ENCODE data around the gene KIF5B. TPM values are rescaled to one million over a fixed set of nuclear protein-coding genes. Genes with fewer than 3 reads are reported as not detected.
"Not testable (repeated sequence)": the region's sequence is repeated elsewhere in the genome, so short reads cannot be mapped to it uniquely, and the experiment has no call there.

KIF5B gene
- total and polyA plus RNA-seq, 2 donors (not counting 1 experiment from before 2014, with no cell fraction given), result 109 to 160 TPM

GRCh38 chr10:32104622-32105509, 48.6 kb upstream of the KIF5B start:
- H3K27me3 ChIP-seq (ENCODE audit: control insufficient read depth, insufficient read depth, low read length), result no peaks in the 10 kb centered on the region
- H2AFZ ChIP-seq (ENCODE audit: low read length), result no peak overlapping the region
- H3K9me3 ChIP-seq (ENCODE audit: control insufficient read depth, insufficient read depth, low read depth, low read length), result no peaks in the 10 kb centered on the region
- no peak overlapping the region for H3K27ac ChIP-seq (ENCODE audit: insufficient read depth, low read length)
- H3K4me3 ChIP-seq (replicated peaks in 1 of 4; ENCODE audit: control extremely low read depth in 1 of 4, insufficient read depth in 1 of 4, low read depth in 3 of 4, low read length in 4 of 4), result no peak overlapping the region
- TF ChIP-seq EZH2 (IDR thresholded peaks at IDR 0.05; ENCODE audit: low read length, missing control alignments) (no peak), CTCF (conservative IDR thresholded peaks at IDR 0.05 in 1 of 2, IDR thresholded peaks at IDR 0.05 in 1 of 2; ENCODE audit: low read depth in 1 of 2, low read length in 2 of 2) (no peak)
- H3K4me2 ChIP-seq (ENCODE audit: extremely low read depth, insufficient read depth, low read length), result no peak overlapping the region
- H3K36me3 ChIP-seq (ENCODE audit: control insufficient read depth, insufficient read depth, low read length), result no peaks in the 10 kb centered on the region
- no peaks in the 10 kb centered on the region for H4K20me1 ChIP-seq (ENCODE audit: control insufficient read depth, extremely low read depth, insufficient read depth, low read length)
- DNase-seq (ENCODE audit: low read depth in 2 of 2), result peak; percentile 14 to 47
- H3K4me1 ChIP-seq (ENCODE audit: control insufficient read depth, extremely low read depth, insufficient read depth, low read length), result no peaks in the 10 kb centered on the region
- no peak overlapping the region for H3K9ac ChIP-seq (ENCODE audit: insufficient read depth, low read length)
- H3K79me2 ChIP-seq (ENCODE audit: control insufficient read depth, insufficient read depth, low read length), result no peaks in the 10 kb centered on the region

- Histone ChIP-seq H3K9ac (ENCODE audit: insufficient read depth, low read length) (no peak overlapping the region), H3K27ac (ENCODE audit: insufficient read depth, low read length) (no peak overlapping the region), H3K4me1 (ENCODE audit: control insufficient read depth, extremely low read depth, insufficient read depth, low read length) (no peaks in the 10 kb centered on the region), H3K36me3 (ENCODE audit: control insufficient read depth, insufficient read depth, low read length) (no peaks in the 10 kb centered on the region), H3K9me3 (ENCODE audit: control insufficient read depth, insufficient read depth, low read depth, low read length) (no peaks in the 10 kb centered on the region), H3K79me2 (ENCODE audit: control insufficient read depth, insufficient read depth, low read length) (no peaks in the 10 kb centered on the region), H4K20me1 (ENCODE audit: control insufficient read depth, extremely low read depth, insufficient read depth, low read length) (no peaks in the 10 kb centered on the region), H3K4me3 (replicated peaks in 1 of 4; ENCODE audit: control extremely low read depth in 1 of 4, insufficient read depth in 1 of 4, low read depth in 3 of 4, low read length in 4 of 4) (no peak overlapping the region), H3K4me2 (ENCODE audit: extremely low read depth, insufficient read depth, low read length) (no peak overlapping the region), H3K27me3 (ENCODE audit: control insufficient read depth, insufficient read depth, low read length) (no peaks in the 10 kb centered on the region), H2AFZ (ENCODE audit: low read length) (no peak overlapping the region)
- peak; percentile 44 to 51 for DNase-seq (ENCODE audit: low read depth in 2 of 2)
- TF ChIP-seq EZH2 (IDR thresholded peaks at IDR 0.05; ENCODE audit: low read length, missing control alignments) (no peak), CTCF (conservative IDR thresholded peaks at IDR 0.05 in 1 of 2, IDR thresholded peaks at IDR 0.05 in 1 of 2; ENCODE audit: low read depth in 1 of 2, low read length in 2 of 2) (no peak)
Observed at GRCh38 chr10:32104181-32104580, 48.0 kb upstream of the KIF5B start.

- H3K36me3 ChIP-seq (ENCODE audit: control insufficient read depth, insufficient read depth, low read length), result no peaks in the 10 kb centered on the region
- no peak overlapping the region for H3K27ac ChIP-seq (ENCODE audit: insufficient read depth, low read length)
- no peak overlapping the region for H3K9ac ChIP-seq (ENCODE audit: insufficient read depth, low read length)
- no peaks in the 10 kb centered on the region for H3K79me2 ChIP-seq (ENCODE audit: control insufficient read depth, insufficient read depth, low read length)
- no peak for TF ChIP-seq EZH2 (IDR thresholded peaks at IDR 0.05; ENCODE audit: low read length, missing control alignments)
- no peak for TF ChIP-seq CTCF (conservative IDR thresholded peaks at IDR 0.05 in 1 of 2, IDR thresholded peaks at IDR 0.05 in 1 of 2; ENCODE audit: low read depth in 1 of 2, low read length in 2 of 2)
- no peaks in the 10 kb centered on the region for H3K9me3 ChIP-seq (ENCODE audit: control insufficient read depth, insufficient read depth, low read depth, low read length)
- H4K20me1 ChIP-seq (ENCODE audit: control insufficient read depth, extremely low read depth, insufficient read depth, low read length), result no peaks in the 10 kb centered on the region
- H3K27me3 ChIP-seq (ENCODE audit: control insufficient read depth, insufficient read depth, low read length), result no peaks in the 10 kb centered on the region
- no peaks in the 10 kb centered on the region for H3K4me1 ChIP-seq (ENCODE audit: control insufficient read depth, extremely low read depth, insufficient read depth, low read length)
- H3K4me3 ChIP-seq (replicated peaks in 1 of 4; ENCODE audit: control extremely low read depth in 1 of 4, insufficient read depth in 1 of 4, low read depth in 3 of 4, low read length in 4 of 4), result no peak overlapping the region
- DNase-seq (ENCODE audit: low read depth in 2 of 2), result peak in 1 of 2 donors; percentile 6
- no peak overlapping the region for H3K4me2 ChIP-seq (ENCODE audit: extremely low read depth, insufficient read depth, low read length)
- no peak overlapping the region for H2AFZ ChIP-seq (ENCODE audit: low read length)
Observed at GRCh38 chr10:32103721-32104120, 47.5 kb upstream of the KIF5B start.

- H2AFZ ChIP-seq (ENCODE audit: low read length); DNase-seq (ENCODE audit: low read depth in 2 of 2); H3K79me2 ChIP-seq (ENCODE audit: control insufficient read depth, insufficient read depth, low read length); H4K20me1 ChIP-seq (ENCODE audit: control insufficient read depth, extremely low read depth, insufficient read depth, low read length); H3K4me2 ChIP-seq (ENCODE audit: extremely low read depth, insufficient read depth, low read length); H3K4me1 ChIP-seq (ENCODE audit: control insufficient read depth, extremely low read depth, insufficient read depth, low read length); H3K27me3 ChIP-seq (ENCODE audit: control insufficient read depth, insufficient read depth, low read length); H3K36me3 ChIP-seq (ENCODE audit: control insufficient read depth, insufficient read depth, low read length); H3K9ac ChIP-seq (ENCODE audit: insufficient read depth, low read length); H3K27ac ChIP-seq (ENCODE audit: insufficient read depth, low read length); H3K9me3 ChIP-seq (ENCODE audit: control insufficient read depth, insufficient read depth, low read depth, low read length); H3K4me3 ChIP-seq (replicated peaks in 1 of 4; ENCODE audit: control extremely low read depth in 1 of 4, insufficient read depth in 1 of 4, low read depth in 3 of 4, low read length in 4 of 4): not testable (repeated sequence)
Observed at GRCh38 chr10:32098566-32099259, 42.5 kb upstream of the KIF5B start.
